ENCODE measurements around the gene SH3PXD2A.

- no peak for TF ChIP-seq CTCF (IDR thresholded peaks at IDR 0.05; ENCODE audit: insufficient read depth, low read depth, low read length)
- no peak for TF ChIP-seq EZH2 (IDR thresholded peaks at IDR 0.05; ENCODE audit: insufficient read depth, low read length)
Observed at GRCh38 chr10:103587073-103587472, 268.3 kb downstream of the SH3PXD2A start.
